HFFc6 (cell line): ENCODE results near the gene KCNAB3. TPM values are rescaled to one million over a fixed set of nuclear protein-coding genes. Genes with fewer than 3 reads are reported as not detected.

ENCODE experiments used
- DNase-seq: peaks from one replicate; pipeline ENCODE4 v3.0.0-alpha.2; 2018
- H3K27ac Mint-ChIP-seq: 2 replicates; pipeline ENCODE4 v1.8.0; 2020; ENCODE audit warnings: mild to moderate bottlenecking, mixed read lengths
- H3K27me3 Mint-ChIP-seq: 2 replicates; pipeline ENCODE4 v1.8.0; 2021; ENCODE audit warnings: mild to moderate bottlenecking, moderate library complexity, mixed read lengths; ENCODE audit not compliant: insufficient read depth
- H3K36me3 Mint-ChIP-seq: 2 replicates; pipeline ENCODE4 v1.8.0; 2021; ENCODE audit warnings: low read depth, mixed read lengths
- H3K4me1 Mint-ChIP-seq: 2 replicates; pipeline ENCODE4 v1.8.0; 2020; ENCODE audit warnings: low read depth, mixed read lengths
- H3K4me3 Mint-ChIP-seq: 2 replicates; pipeline ENCODE4 v1.8.0; 2020; ENCODE audit warnings: mild to moderate bottlenecking, moderate library complexity, mixed read lengths
- H3K9me3 Mint-ChIP-seq: 2 replicates; pipeline ENCODE4 v1.8.0; 2020; ENCODE audit warnings: mild to moderate bottlenecking, mixed read lengths
- total RNA-seq, 6 experiments: library from RNA; stranded (reverse); fragmentation: NEBNext Ultra II Directional; extraction: Animal tissue kit (Norgen Biotek cat#: 25700); gene quantifications; 2 replicates in 1 of 6; 3 replicates in 5 of 6; pipeline ENCODE4 v1.2.3, GENCODE V29; 2021
- TF ChIP-seq, protein P1 (sequence below): fragments of 200-600 bp; sonication (generic); IDR thresholded peaks from 2 replicates; pipeline ENCODE4 v1.5.0; 2021; ENCODE audit warnings: antibody characterized with exemption, mild to moderate bottlenecking

The KCNAB3 gene
- total RNA-seq, 6 experiments from 2014 or later: 1.5 to 3.0 (median 2.3) TPM

DNA sequence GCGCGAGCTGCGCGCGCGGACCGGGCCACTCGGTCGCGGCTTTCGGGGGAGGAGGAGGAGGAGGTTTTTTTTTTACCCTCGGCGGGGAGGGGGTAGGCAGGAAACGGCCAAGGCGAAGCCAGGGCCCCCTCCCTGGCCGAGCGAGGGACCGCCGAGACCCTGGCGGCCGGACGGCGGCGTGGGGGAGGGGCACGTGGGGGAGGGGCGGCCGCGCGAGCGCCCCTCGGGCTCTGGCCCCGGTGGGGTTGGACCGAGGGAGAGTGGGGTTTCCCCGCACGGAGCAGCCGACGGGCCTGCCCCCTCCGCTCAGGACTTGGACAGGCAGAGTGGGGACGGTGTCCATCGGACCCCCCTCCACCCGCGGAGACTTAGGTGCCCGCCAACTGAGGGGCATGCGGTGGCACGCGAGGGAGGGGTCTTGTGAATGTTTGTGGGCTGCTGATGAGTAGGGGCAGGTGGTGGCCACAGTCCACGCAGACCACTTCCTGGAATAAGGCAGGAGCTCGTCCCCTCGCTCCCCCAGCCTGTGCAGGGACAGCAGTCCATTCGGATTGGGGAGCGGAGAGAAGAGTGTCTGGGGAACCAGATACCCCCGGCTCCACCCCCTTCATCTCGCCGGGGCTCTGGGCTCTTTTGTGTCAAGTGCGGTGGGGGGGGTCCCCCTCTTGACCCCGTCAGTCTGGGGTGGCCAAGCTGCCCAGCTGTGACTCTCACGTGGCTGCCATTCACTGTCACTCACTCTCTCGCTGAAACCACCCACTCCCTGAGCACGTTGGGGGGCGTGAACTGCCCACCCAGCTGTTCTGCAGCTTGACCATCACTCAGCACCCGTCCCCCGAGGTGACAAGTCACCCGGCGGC, 44.1 kb downstream of the KCNAB3 start:
- Mint-ChIP-seq H3K27me3 (peaks cover 4% of the 10 kb centered on the region), H3K4me3 (no peak overlapping the region; the same call in 1 of the 2 replicates), H3K27ac (no peak overlapping the region), H3K4me1 (peaks cover 5% of the 10 kb centered on the region), H3K9me3 (no peaks in the 10 kb centered on the region), H3K36me3 (peaks cover 4% of the 10 kb centered on the region; the same call in 1 of the 2 replicates)
- no peak for DNase-seq
- TF ChIP-seq, protein P1, sequence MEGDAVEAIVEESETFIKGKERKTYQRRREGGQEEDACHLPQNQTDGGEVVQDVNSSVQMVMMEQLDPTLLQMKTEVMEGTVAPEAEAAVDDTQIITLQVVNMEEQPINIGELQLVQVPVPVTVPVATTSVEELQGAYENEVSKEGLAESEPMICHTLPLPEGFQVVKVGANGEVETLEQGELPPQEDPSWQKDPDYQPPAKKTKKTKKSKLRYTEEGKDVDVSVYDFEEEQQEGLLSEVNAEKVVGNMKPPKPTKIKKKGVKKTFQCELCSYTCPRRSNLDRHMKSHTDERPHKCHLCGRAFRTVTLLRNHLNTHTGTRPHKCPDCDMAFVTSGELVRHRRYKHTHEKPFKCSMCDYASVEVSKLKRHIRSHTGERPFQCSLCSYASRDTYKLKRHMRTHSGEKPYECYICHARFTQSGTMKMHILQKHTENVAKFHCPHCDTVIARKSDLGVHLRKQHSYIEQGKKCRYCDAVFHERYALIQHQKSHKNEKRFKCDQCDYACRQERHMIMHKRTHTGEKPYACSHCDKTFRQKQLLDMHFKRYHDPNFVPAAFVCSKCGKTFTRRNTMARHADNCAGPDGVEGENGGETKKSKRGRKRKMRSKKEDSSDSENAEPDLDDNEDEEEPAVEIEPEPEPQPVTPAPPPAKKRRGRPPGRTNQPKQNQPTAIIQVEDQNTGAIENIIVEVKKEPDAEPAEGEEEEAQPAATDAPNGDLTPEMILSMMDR: no peak; the same call in 1 of the 2 replicates

DNA sequence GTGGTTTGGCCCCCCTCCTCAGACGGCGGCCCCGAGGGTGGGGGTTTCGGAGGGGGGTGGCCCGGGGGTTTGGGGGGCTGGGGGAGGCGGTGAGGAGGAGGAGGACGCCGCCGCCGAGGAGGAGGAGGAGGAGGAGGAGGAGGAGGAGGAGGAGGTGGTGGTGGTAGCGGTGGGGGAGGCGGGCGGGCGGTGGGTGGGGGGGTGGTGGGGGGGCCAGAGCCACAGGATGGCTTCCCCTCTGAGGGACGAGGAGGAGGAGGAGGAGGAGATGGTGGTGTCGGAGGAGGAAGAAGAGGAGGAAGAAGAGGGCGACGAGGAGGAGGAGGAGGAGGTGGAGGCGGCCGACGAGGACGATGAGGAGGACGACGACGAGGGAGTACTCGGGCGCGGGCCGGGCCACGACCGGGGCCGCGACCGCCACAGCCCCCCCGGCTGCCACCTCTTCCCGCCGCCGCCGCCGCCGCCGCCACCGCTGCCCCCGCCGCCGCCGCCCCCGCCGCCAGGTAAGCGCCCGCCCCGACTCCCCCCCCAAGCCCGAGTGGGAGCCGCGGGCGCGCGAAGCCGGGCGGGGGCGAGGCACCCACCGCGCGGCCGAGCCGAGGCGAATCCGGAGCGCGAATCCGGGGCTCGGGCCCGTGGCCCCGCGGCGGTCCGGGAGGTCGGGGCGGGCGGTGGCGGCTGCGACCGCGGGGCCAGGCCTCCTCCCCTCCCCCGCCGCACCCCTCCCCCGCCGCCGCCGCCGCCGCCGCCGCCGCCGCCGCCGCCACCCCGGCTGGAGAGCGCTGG, 44.9 kb downstream of the KCNAB3 start:
- Mint-ChIP-seq H3K27me3 (peaks cover 4% of the 10 kb centered on the region), H3K27ac (peak overlapping the region; percentile 64), H3K4me1 (peaks cover 5% of the 10 kb centered on the region), H3K4me3 (peak overlapping the region; percentile 62), H3K9me3 (no peaks in the 10 kb centered on the region), H3K36me3 (no peaks in the 10 kb centered on the region)
- TF ChIP-seq, protein P1: no peak
- DNase-seq: no peak

DNA sequence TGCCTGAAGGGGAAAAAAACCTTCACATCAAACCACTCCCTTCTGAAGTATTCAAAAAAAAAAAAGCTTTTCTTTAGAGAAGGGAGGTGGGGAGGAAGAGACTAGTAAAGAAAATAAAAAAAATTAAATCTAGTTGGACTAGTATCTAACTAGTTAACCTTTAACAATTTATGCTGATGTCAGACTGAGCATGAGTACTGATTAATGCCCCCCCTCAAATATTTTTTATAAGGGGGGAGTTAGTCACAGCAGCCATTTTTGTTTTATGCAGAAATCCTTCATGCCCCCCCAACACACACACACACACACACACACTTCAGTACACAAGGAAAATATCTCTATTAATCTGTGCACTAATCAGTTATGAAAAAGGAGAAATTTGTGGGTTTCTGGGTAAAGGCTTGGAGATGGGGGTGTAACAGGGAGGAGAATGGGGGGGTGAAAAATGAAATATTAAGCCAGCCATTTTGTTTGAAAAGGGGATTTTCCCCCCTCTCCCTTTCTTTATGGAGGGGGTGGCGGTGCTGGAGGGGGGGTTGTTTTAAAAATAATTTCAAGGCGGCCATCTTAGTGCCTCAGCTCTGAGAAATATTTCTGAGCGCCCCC, 45.8 kb downstream of the KCNAB3 start:
- Mint-ChIP-seq H3K4me1 (peaks cover 5% of the 10 kb centered on the region), H3K9me3 (no peaks in the 10 kb centered on the region), H3K27me3 (peaks cover 2% of the 10 kb centered on the region; the same call in 1 of the 2 replicates), H3K36me3 (no peaks in the 10 kb centered on the region), H3K27ac (peak overlapping the region; percentile 89), H3K4me3 (no peak overlapping the region; the same call in 1 of the 2 replicates)
- TF ChIP-seq, protein P1: no peak
- DNase-seq: no peak

DNA sequence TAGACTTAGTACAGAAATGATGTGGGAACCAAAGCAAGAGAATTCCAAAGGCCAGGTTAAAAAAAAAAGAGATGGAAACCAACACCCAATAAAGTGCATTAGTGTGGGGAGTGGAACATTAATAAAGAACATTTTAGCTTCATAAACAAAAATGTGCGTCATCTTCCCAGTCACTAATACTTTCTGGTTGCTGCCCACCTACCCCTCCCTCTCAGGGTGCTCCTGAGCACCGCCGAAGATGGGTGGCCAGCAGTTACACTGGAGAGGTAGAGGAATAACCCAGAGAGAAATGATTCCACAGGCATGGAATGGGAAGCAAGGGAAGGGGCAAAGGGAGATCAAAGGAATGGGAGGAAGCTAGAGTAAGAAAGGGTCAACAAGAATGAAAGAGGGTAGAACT, 47.0 kb downstream of the KCNAB3 start:
- Mint-ChIP-seq H3K4me1 (peaks cover 5% of the 10 kb centered on the region), H3K9me3 (no peaks in the 10 kb centered on the region), H3K4me3 (no peak overlapping the region), H3K27me3 (peaks cover 2% of the 10 kb centered on the region; the same call in 1 of the 2 replicates), H3K27ac (no peak overlapping the region), H3K36me3 (no peaks in the 10 kb centered on the region)
- no peak for DNase-seq
- TF ChIP-seq, protein P1: no peak

DNA sequence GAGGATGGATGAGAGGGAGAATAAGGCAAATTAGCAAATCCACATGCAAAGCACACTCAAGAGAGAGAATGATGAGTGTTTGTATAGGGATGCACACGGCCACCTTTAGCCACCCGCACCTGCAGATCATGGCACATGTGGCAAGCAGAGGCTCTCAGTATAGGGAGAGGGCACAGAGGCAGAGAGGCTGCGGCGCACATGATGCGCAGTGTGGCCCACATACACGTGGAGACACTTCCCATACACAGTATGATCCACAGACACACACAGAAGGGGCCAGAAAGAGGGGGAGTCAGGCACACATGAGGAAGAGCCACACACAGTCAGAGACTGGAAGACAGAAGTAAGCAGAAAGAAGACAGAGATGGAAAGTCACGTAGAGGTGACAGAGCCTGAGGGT, 47.6 kb downstream of the KCNAB3 start:
- no peaks in the 10 kb centered on the region for H3K9me3 Mint-ChIP-seq
- no peak overlapping the region for H3K27ac Mint-ChIP-seq
- no peaks in the 10 kb centered on the region for H3K36me3 Mint-ChIP-seq
- peaks cover 5% of the 10 kb centered on the region for H3K4me1 Mint-ChIP-seq
- peaks cover 2% of the 10 kb centered on the region; the same call in 1 of the 2 replicates for H3K27me3 Mint-ChIP-seq
- DNase-seq: no peak
- H3K4me3 Mint-ChIP-seq: no peak overlapping the region
- TF ChIP-seq, protein P1: no peak
